ENCODE measurements around the gene ATG5. TPM values are rescaled to one million over a fixed set of nuclear protein-coding genes. Genes with fewer than 3 reads are reported as not detected.

The ATG5 gene
- total RNA-seq, 1 donor from 2014 or later, result 87.2 TPM

DNA sequence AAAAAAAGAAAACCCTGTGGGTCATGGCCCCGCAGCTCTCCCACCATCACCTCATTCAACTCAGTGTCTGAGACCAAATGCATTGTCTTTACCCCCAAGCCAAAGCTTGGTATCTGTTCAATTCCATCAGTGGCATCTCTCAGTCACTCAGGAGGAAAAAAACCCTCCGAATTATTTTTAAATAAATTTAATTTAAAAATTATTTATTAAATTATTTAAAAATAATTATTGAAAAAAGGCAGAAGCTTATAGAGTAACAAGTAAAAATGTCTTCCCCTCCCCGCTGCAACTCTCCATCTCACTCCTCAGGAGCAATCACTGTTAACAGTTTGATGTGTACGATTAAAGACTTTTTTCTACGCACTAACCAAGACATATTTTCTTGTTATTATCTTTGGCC is 188.7 kb downstream of the ATG5 start:
- FAIRE-seq (no peak), DNase-seq (ENCODE audit: low spot score in 2 of 2) (no peak)

DNA sequence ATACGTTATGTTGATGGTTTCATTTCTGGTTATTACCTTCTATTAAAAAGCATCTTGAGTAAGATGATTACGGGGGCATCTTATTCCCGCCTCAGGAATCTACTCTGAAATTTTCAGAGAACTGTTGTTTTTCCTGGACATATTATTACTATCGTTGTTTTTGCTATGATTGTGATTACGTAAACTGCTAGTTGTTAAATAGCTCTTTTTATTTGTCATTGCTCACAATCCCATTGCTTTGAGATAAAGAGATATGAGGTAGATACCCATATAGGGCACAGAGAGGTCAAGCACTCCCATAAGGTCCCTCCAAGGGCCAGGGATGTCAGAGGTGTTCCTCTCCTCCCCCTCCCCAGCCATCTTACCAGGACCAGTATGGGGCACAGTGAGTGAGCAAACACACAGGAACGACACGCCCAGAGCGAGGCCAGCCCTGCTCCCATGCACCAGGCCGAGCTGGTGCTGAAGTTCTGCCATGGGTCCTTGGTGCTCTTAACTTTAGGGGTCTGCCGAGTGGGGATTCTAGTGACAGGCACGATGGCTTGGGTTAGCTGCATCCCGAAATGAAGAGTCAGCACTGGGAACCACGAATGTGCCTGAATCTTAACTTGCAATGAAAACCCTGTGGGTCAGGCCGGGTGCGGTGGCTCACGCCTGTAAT is 189.5 kb downstream of the ATG5 start:
- FAIRE-seq, result no peak

DNA sequence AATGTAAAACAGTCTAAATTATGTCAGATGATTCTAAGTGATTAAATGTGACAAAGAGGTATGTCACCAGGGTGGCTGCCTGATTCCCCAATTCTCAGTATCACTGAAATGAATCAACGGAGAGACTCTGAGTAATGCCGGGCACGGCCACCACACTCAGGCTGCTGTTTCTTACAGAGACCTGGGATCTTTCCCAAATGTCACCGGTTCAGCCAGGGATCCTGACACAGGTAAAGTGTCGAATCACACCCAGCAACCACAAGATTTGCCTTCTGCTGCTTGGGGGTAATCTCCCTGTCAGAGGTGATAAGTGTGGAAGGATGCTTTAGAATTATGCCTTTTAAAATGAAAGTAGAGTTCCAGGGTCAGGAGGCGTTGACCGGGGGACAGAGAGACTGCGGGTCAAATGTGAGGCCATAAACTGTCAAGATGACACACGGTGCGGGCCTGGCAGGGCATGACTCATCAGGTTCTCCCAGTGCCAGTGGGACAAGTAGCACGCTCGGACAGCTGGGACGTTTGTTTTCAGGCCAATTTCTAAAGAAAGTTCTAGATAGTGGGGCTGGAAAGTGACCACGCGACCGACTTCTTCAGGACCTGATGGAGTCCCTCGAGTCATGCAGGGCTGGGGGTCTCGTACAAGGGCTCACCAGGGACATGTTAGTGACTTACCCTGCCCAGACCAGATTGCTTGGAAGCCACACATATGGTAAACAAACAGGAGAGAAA is 190.5 kb downstream of the ATG5 start:
- DNase-seq (ENCODE audit: low spot score in 2 of 2), result no peak
- no peak for FAIRE-seq

More for the DNA sequence above, 189.5 kb downstream of the ATG5 start:
- DNase-seq (ENCODE audit: low spot score in 2 of 2), result no peak

Small RNAs within 50 kb of the gene (small RNA-seq; reads per million reads assigned to genes)
- not detected for gene RF00015
- gene RN7SL47P, result not detected
- gene RNU6-344P, result not detected

Other genes with a start within 250 kb of the ATG5 start
- gene PRDM1, start 239.4 kb downstream of the ATG5 start, total RNA-seq, result 1.6 TPM
- gene CRYBG1, start 35.0 kb upstream of the ATG5 start, total RNA-seq, result under 0.01 TPM